H1 (cell line): ENCODE data around the gene CNR2. TPM values are rescaled to one million over a fixed set of nuclear protein-coding genes. Genes with fewer than 3 reads are reported as not detected.

ENCODE experiments used
- CTCF ChIA-PET: fragments of 300-600 bp; sonication (Branson Sonifier 250); formaldehyde crosslinking; loops from one replicate; lab custom pipeline; 2021; ENCODE audit not compliant: partially characterized antibody; lab: Charles Lee
- POLR2A ChIA-PET: fragments of 300-600 bp; sonication (Branson Sonifier 250); formaldehyde crosslinking; loops from one replicate; lab custom pipeline; 2021; ENCODE audit warnings: inconsistent platforms; ENCODE audit not compliant: partially characterized antibody; lab: Charles Lee
- DNase-seq, 2 experiments: peaks; one replicate each; pipeline versions ENCODE4 v3.0.0 to v3.0.0-alpha.2; 2010 to 2022; ENCODE audit warnings: low spot score in 2 of 2, low read depth in 1 of 2, mixed read lengths in 1 of 2
- FAIRE-seq: peaks from 2 replicates; lab custom pipeline; 2011; peaks lifted over from hg19 to GRCh38; lab: Jason Lieb, UNC
- H2AFZ ChIP-seq: 2 replicates; pipeline ENCODE4 v1.8.1; 2012; ENCODE audit warnings: low read length, inconsistent platforms
- H2AK5ac ChIP-seq: 2 replicates; pipeline ENCODE4 v1.6.1; 2013; ENCODE audit warnings: low read depth, low read length
- H2BK120ac ChIP-seq: replicated peaks from 2 replicates; pipeline ENCODE3; 2013; ENCODE audit warnings: low read depth, low read length, inconsistent platforms
- H2BK12ac ChIP-seq: 2 replicates; pipeline ENCODE4 v1.6.1; 2013; ENCODE audit warnings: low read depth, low read length
- H2BK15ac ChIP-seq: 2 replicates; pipeline ENCODE4 v1.6.1; 2013; ENCODE audit warnings: low read length
- H2BK20ac ChIP-seq: 2 replicates; pipeline ENCODE4 v1.6.1; 2013; ENCODE audit warnings: low read length
- H2BK5ac ChIP-seq: 2 replicates; pipeline ENCODE4 v1.6.1; 2013; ENCODE audit warnings: low read depth, low read length
- H3K14ac ChIP-seq: 2 replicates; pipeline ENCODE4 v1.6.1; 2013; ENCODE audit warnings: inconsistent platforms; ENCODE audit not compliant: insufficient read length
- H3K18ac ChIP-seq: 2 replicates; pipeline ENCODE4 v1.6.1; 2013; ENCODE audit warnings: low read length; ENCODE audit errors: extremely low read depth
- H3K23ac ChIP-seq: 2 replicates; pipeline ENCODE4 v1.6.1; 2013; ENCODE audit warnings: inconsistent platforms; ENCODE audit not compliant: insufficient read length
- H3K23me2 ChIP-seq: 2 replicates; pipeline ENCODE4 v1.6.1; 2013; ENCODE audit warnings: low read depth, low read length
- H3K27ac ChIP-seq: 2 replicates; pipeline ENCODE4 v1.6.1; 2011; ENCODE audit warnings: low read depth, low read length, inconsistent platforms
- H3K27me3 ChIP-seq, 4 experiments: replicated peaks in 1 of 4; 1 replicate in 1 of 4; 2 replicates in 3 of 4; pipeline versions ENCODE4 v1.6.1 to v1.8.1; 2011 to 2013; ENCODE audit warnings: low read length in 3 of 4, mild to moderate bottlenecking in 3 of 4, inconsistent platforms in 2 of 4, mixed read lengths in 2 of 4, moderate library complexity in 1 of 4; ENCODE audit not compliant: control insufficient read depth in 3 of 4, insufficient read depth in 3 of 4; ENCODE audit errors: extremely low read depth in 1 of 4
- H3K36me3 ChIP-seq, 4 experiments: 2 replicates each; pipeline versions ENCODE4 v1.6.1 to v1.8.1; 2011 to 2013; ENCODE audit warnings: mild to moderate bottlenecking in 4 of 4, low read length in 3 of 4, moderate library complexity in 2 of 4, control low read depth in 1 of 4, inconsistent platforms in 1 of 4; ENCODE audit not compliant: insufficient read depth in 4 of 4, control insufficient read depth in 2 of 4
- H3K4ac ChIP-seq: replicated peaks from 2 replicates; pipeline ENCODE3; 2013; ENCODE audit warnings: low read length, low read depth, mixed read lengths, inconsistent platforms; ENCODE audit not compliant: insufficient read length
- H3K4me1 ChIP-seq, 4 experiments: replicated peaks in 1 of 4; 1 replicate in 1 of 4; 2 replicates in 3 of 4; pipeline versions ENCODE4 v1.6.1 to v1.8.1; 2011 to 2013; ENCODE audit warnings: low read length in 3 of 4, inconsistent platforms in 2 of 4, mixed read lengths in 1 of 4; ENCODE audit not compliant: insufficient read depth in 4 of 4, control insufficient read depth in 3 of 4
- H3K4me2 ChIP-seq, 2 experiments: 2 replicates each; pipeline versions ENCODE4 v1.6.1 to v1.8.1; 2011 to 2013; ENCODE audit warnings: low read depth in 2 of 2, low read length in 2 of 2, control low read depth in 1 of 2, inconsistent platforms in 1 of 2, mild to moderate bottlenecking in 1 of 2; ENCODE audit not compliant: insufficient read depth in 1 of 2
- H3K4me3 ChIP-seq, 4 experiments: fragments of 200-600, 300-600 bp in 1 of 4; sonication (generic), shearing (Covaris generic), sonication (Bioruptor Twin) in 1 of 4; 2 replicates each; pipeline versions ENCODE4 v1.5.1 to v1.8.1; 2011 to 2016; ENCODE audit warnings: low read length in 4 of 4, low read depth in 3 of 4, control low read depth in 2 of 4, inconsistent platforms in 2 of 4, mild to moderate bottlenecking in 2 of 4, mixed read lengths in 1 of 4, moderate library complexity in 1 of 4; ENCODE audit not compliant: insufficient read depth in 2 of 4; ENCODE audit errors: extremely low read depth in 1 of 4
- H3K56ac ChIP-seq: replicated peaks from 2 replicates; pipeline ENCODE3; 2013; ENCODE audit warnings: low read depth, mild to moderate bottlenecking, mixed read lengths, low read length, inconsistent platforms; ENCODE audit not compliant: insufficient read length
- H3K79me1 ChIP-seq: 2 replicates; pipeline ENCODE4 v1.6.1; 2013; ENCODE audit warnings: low read depth, low read length, control low read depth
- H3K79me2 ChIP-seq, 2 experiments: 2 replicates each; pipeline versions ENCODE4 v1.6.1 to v1.8.1; 2012 to 2013; ENCODE audit warnings: low read length in 2 of 2, mild to moderate bottlenecking in 2 of 2, inconsistent platforms in 1 of 2; ENCODE audit not compliant: insufficient read depth in 2 of 2, control insufficient read depth in 1 of 2
- H3K9ac ChIP-seq, 4 experiments: replicated peaks in 1 of 4; 1 replicate in 1 of 4; 2 replicates in 3 of 4; pipeline versions ENCODE4 v1.6.1 to v1.8.1; 2011 to 2013; ENCODE audit warnings: low read depth in 3 of 4, low read length in 3 of 4, control low read depth in 2 of 4, mild to moderate bottlenecking in 2 of 4, moderate library complexity in 2 of 4, inconsistent platforms in 1 of 4; ENCODE audit errors: extremely low read depth in 1 of 4
- H3K9me3 ChIP-seq, 2 experiments: 2 replicates each; pipeline versions ENCODE4 v1.6.1 to v1.8.1; 2012 to 2013; ENCODE audit warnings: mild to moderate bottlenecking in 2 of 2, moderate library complexity in 2 of 2, control low read depth in 1 of 2, inconsistent platforms in 1 of 2, low read depth in 1 of 2, low read length in 1 of 2, mixed read lengths in 1 of 2; ENCODE audit not compliant: insufficient read depth in 2 of 2
- H4K20me1 ChIP-seq, 2 experiments: replicated peaks in 1 of 2; 2 replicates each; pipeline versions ENCODE3 to v1.8.1; 2011 to 2013; ENCODE audit warnings: inconsistent platforms in 2 of 2, low read length in 2 of 2, mild to moderate bottlenecking in 1 of 2; ENCODE audit not compliant: insufficient read depth in 2 of 2, control insufficient read depth in 1 of 2
- H4K5ac ChIP-seq: 2 replicates; pipeline ENCODE4 v1.6.1; 2013; ENCODE audit warnings: low read length, low read depth, mixed read lengths, inconsistent platforms; ENCODE audit not compliant: insufficient read length
- H4K8ac ChIP-seq: 2 replicates; pipeline ENCODE4 v1.8.0; 2013; ENCODE audit warnings: mild to moderate bottlenecking, moderate library complexity, low read length, inconsistent platforms; ENCODE audit not compliant: insufficient read depth; ENCODE audit errors: extremely low read depth
- H4K91ac ChIP-seq: replicated peaks from 2 replicates; pipeline ENCODE3; 2013; ENCODE audit warnings: low read length, mixed read lengths, inconsistent platforms; ENCODE audit not compliant: insufficient read length
- BACH1 ChIP-seq: IDR thresholded peaks from 2 replicates; pipeline ENCODE4 v1.6.1; 2012; ENCODE audit warnings: low read length, improper control_type of control experiment
- CTCF ChIP-seq, 3 experiments: IDR thresholded peaks; 1 replicate in 2 of 3; 2 replicates in 1 of 3; pipeline versions ENCODE4 v1.5.1 to v1.6.1; 2011; ENCODE audit warnings: low read length in 3 of 3, mild to moderate bottlenecking in 3 of 3, inconsistent platforms in 2 of 3, low read depth in 1 of 3, moderate library complexity in 1 of 3; ENCODE audit not compliant: insufficient read depth in 1 of 3; ENCODE audit errors: control extremely low read depth in 1 of 3
- EGR1 ChIP-seq: IDR thresholded peaks from 2 replicates; pipeline ENCODE4 v1.6.1; 2011; ENCODE audit warnings: low read depth, low read length, borderline replicate concordance
- HDAC6 ChIP-seq: IDR thresholded peaks from one replicate; pipeline ENCODE4 v1.7.1; 2012; ENCODE audit warnings: low read depth, mild to moderate bottlenecking, inconsistent platforms, low read length, moderate library complexity
- POLR2AphosphoS5 ChIP-seq: IDR thresholded peaks from 2 replicates; pipeline ENCODE4 v1.6.1; 2011; ENCODE audit warnings: low read depth, low read length
- RBBP5 ChIP-seq: IDR thresholded peaks from 2 replicates; pipeline ENCODE4 v1.7.1; 2012; ENCODE audit warnings: low read depth, mild to moderate bottlenecking, inconsistent platforms, low read length, moderate library complexity, borderline replicate concordance
- RXRA ChIP-seq: IDR thresholded peaks from 2 replicates; pipeline ENCODE4 v1.6.1; 2011; ENCODE audit warnings: low read depth, mild to moderate bottlenecking, low read length, moderate library complexity; ENCODE audit not compliant: insufficient read depth
- SIRT6 ChIP-seq: IDR thresholded peaks from one replicate; pipeline ENCODE4 v1.7.1; 2012; ENCODE audit warnings: low read length, inconsistent platforms
- ZNF274 ChIP-seq: IDR thresholded peaks from 2 replicates; pipeline ENCODE4 v1.7.0; 2012; ENCODE audit warnings: low read length, borderline replicate concordance; ENCODE audit errors: extremely low read depth
- WGBS, 2 experiments: shearing (Covaris generic) in 1 of 2; methylation state at CpG; one replicate each; pipeline versions ENCODE4 v1.1.6 to v1.1.7; 2013 to 2015; ENCODE audit warnings: low lambda C conversion rate in 2 of 2, mixed read lengths in 2 of 2, inconsistent platforms in 1 of 2, low coverage in 1 of 2, missing lambda C conversion rate in 1 of 2; ENCODE audit not compliant: insufficient replicate concordance in 2 of 2, insufficient coverage in 1 of 2, insufficient read length in 1 of 2; ENCODE audit errors: extremely low coverage in 1 of 2, missing lambda C conversion rate in 1 of 2; 5-methylcytosine and 5-hydroxymethylcytosine counted together
- polyA plus RNA-seq, 7 experiments: library from polyadenylated mRNA; depleted of rRNA in 3 of 7; stranded (reverse) in 5 of 7; unstranded in 2 of 7; fragments of >200 nt in 5 of 7; fragments of 200-250 nt in 2 of 7; gene quantifications; 1 replicate in 5 of 7; 2 replicates in 1 of 7; 4 replicates in 1 of 7; pipeline versions ENCODE4 v1.2.1 to v1.2.3, GENCODE V29; 2011 to 2013; ENCODE audit warnings: missing spikeins in 2 of 7, mixed read lengths in 2 of 7
- total RNA-seq: library from RNA; stranded (reverse); fragmentation: NEBNext Ultra II Directional; extraction: Animal tissue kit (Norgen Biotek cat#: 25700); gene quantifications from 2 replicates; pipeline ENCODE4 v1.2.1, GENCODE V29; 2021

CNR2 gene
- total and polyA plus RNA-seq, 2 of the 8 experiments (the other 6 are each of a cell fraction or from before 2014, with no cell fraction given) = not detected

GRCh38 chr1:23897083-23897482 lies 16.1 kb downstream of the CNR2 start:
- Histone ChIP-seq H4K20me1 (no peaks in the 10 kb centered on the region), H4K5ac (no peak overlapping the region), H3K14ac (no peak overlapping the region), H4K8ac (no peak overlapping the region), H3K4me2 (no peak overlapping the region), H2BK20ac (no peak overlapping the region), H3K79me2 (no peaks in the 10 kb centered on the region), H3K27ac (no peak overlapping the region), H2BK15ac (no peak overlapping the region), H3K9ac (no peak overlapping the region), H4K91ac (no peak overlapping the region), H3K18ac (no peak overlapping the region), H3K27me3 (peaks cover 0 to 10% (median 6%) of the 10 kb centered on the region in 4 experiments; a peak in 6 of 7 replicates), H3K56ac (no peak overlapping the region), H3K4ac (no peak overlapping the region), H3K36me3 (no peaks in the 10 kb centered on the region), H2BK5ac (no peak overlapping the region), H3K9me3 (no peaks in the 10 kb centered on the region), H3K4me3 (no peak overlapping the region), H3K79me1 (no peaks in the 10 kb centered on the region), H2BK12ac (no peak overlapping the region), H3K23ac (no peak overlapping the region), H3K4me1 (0 out of 7 replicates have a peak, but pooled peaks cover 0 to 2% (median 0%) of the 10 kb centered on the region in 4 experiments), H2AFZ (no peak overlapping the region), H2BK120ac (no peak overlapping the region), H2AK5ac (no peak overlapping the region), H3K23me2 (no peaks in the 10 kb centered on the region)
- WGBS, 2 experiments = 87% methylated on average over 6 of the region's 6 CpGs; no CpG with 5 or more reads in 1 of the 2 experiments
- ChIA-PET CTCF (interaction anchor here (0.6 to 2.0 kb wide), 4 partner anchors 19 to 87 kb away, joined by 3 to 5 read pairs (median 3); no protein-coding TSS in a partner anchor), POLR2A (interaction anchor here (0.6 kb wide), 1 partner anchor 460 kb away, joined by 3 read pairs; no protein-coding TSS in a partner anchor)
- DNase-seq (no peak), FAIRE-seq (no peak)
- no peak for TF ChIP-seq CTCF (IDR thresholded peaks at IDR 0.05; ENCODE audit: control extremely low read depth in 1 of 3, insufficient read depth in 1 of 3, low read depth in 1 of 3, low read length in 3 of 3)
- TF ChIP-seq RXRA = no peak
- no peak for TF ChIP-seq RBBP5
- TF ChIP-seq BACH1 = no peak
- no peak for TF ChIP-seq SIRT6
- TF ChIP-seq ZNF274 = no peak
- no peak for TF ChIP-seq POLR2AphosphoS5
- no peak for TF ChIP-seq EGR1
- no peak for TF ChIP-seq HDAC6
